Smooth muscle cell (in vitro differentiated cells): ENCODE data around the gene SEPTIN5. TPM values are rescaled to one million over a fixed set of nuclear protein-coding genes. Genes with fewer than 3 reads are reported as not detected.

ENCODE experiments used
- DNase-seq: peaks from one replicate; lab custom pipeline; 2025; ENCODE audit not compliant: unreplicated experiment; lab: John Stamatoyannopoulos, UW
- H2AFZ ChIP-seq: fragments of 200-600 bp; sonication (generic); 2 replicates; pipeline ENCODE4 v1.6.0; 2016; ENCODE audit warnings: antibody characterized with exemption, low read depth, mild to moderate bottlenecking
- H3F3A ChIP-seq: fragments of 200-600 bp; sonication (generic); 2 replicates; pipeline ENCODE4 v1.6.0; 2017; ENCODE audit warnings: antibody characterized with exemption, low read depth
- H3K27ac ChIP-seq: fragments of 200-600 bp; sonication (generic); 2 replicates; pipeline ENCODE4 v1.5.1; 2016; ENCODE audit warnings: low read depth, mild to moderate bottlenecking
- H3K27me3 ChIP-seq: fragments of 200-600 bp; sonication (generic); 2 replicates; pipeline ENCODE4 v1.6.1; 2016; ENCODE audit warnings: low read depth, mild to moderate bottlenecking
- H3K36me3 ChIP-seq: fragments of 200-600 bp; sonication (generic); 2 replicates; pipeline ENCODE4 v1.5.1; 2016; ENCODE audit warnings: low read depth
- H3K4me1 ChIP-seq: fragments of 200-600 bp; sonication (generic); 2 replicates; pipeline ENCODE4 v1.5.1; 2016; ENCODE audit warnings: low read depth
- H3K4me2 ChIP-seq: fragments of 200-600 bp; sonication (generic); 2 replicates; pipeline ENCODE4 v1.6.0; 2016; ENCODE audit warnings: mild to moderate bottlenecking
- H3K4me3 ChIP-seq: fragments of 200-600 bp; sonication (generic); 2 replicates; pipeline ENCODE4 v1.5.1; 2016; ENCODE audit warnings: mild to moderate bottlenecking
- H3K79me2 ChIP-seq: fragments of 200-600 bp; sonication (generic); 2 replicates; pipeline ENCODE4 v1.6.0; 2016; ENCODE audit warnings: low read depth, mild to moderate bottlenecking
- H3K9ac ChIP-seq: fragments of 200-600 bp; sonication (generic); 2 replicates; pipeline ENCODE4 v1.6.0; 2016; ENCODE audit warnings: low read depth
- H3K9me3 ChIP-seq: fragments of 200-600 bp; sonication (generic); replicated peaks from 2 replicates; pipeline ENCODE4 v1.5.1; 2016; ENCODE audit warnings: low read depth
- H4K20me1 ChIP-seq: fragments of 200-600 bp; sonication (generic); 2 replicates; pipeline ENCODE4 v1.6.0; 2016; ENCODE audit warnings: low read depth
- CTCF ChIP-seq: fragments of 200-600 bp; sonication (generic); IDR thresholded peaks from 2 replicates; pipeline ENCODE4 v1.5.1; 2017; ENCODE audit warnings: borderline replicate concordance, mild to moderate bottlenecking, antibody characterized with exemption; ENCODE audit not compliant: insufficient read depth, poor library complexity, severe bottlenecking
- WGBS: methylation state at CpG from one replicate; pipeline ENCODE4 v1.1.7; 2016; ENCODE audit warnings: low lambda C conversion rate; 5-methylcytosine and 5-hydroxymethylcytosine counted together
- polyA plus RNA-seq: library from polyadenylated mRNA; unstranded; fragments of >200 nt; fragmentation: Nextera tagmentation; extraction: Ambion mirVana; gene quantifications from 2 replicates; pipeline ENCODE4 v1.2.1, GENCODE V29; 2016
- total RNA-seq: library from RNA; depleted of rRNA; stranded (reverse); fragments of >200 nt; gene quantifications from 2 replicates; pipeline ENCODE4 v1.2.3, GENCODE V29; 2014

Gene SEPTIN5
- total and polyA plus RNA-seq, 2 experiments from 2014 or later, result 26.6 to 64.1 TPM

- 88% methylated on average over 15 of the region's 15 CpGs for WGBS
- H3K9me3 ChIP-seq, result no peaks in the 10 kb centered on the region
Measured at GRCh38 chr22:19704355-19705015, 9.8 kb upstream of the SEPTIN5 start.

GRCh38 chr22:19705181-19705934 is 8.9 kb upstream of the SEPTIN5 start:
- Histone ChIP-seq H3K36me3 (no peaks in the 10 kb centered on the region), H3F3A (no peaks in the 10 kb centered on the region), H3K9me3 (no peaks in the 10 kb centered on the region), H3K9ac (no peak overlapping the region), H3K27me3 (no peaks in the 10 kb centered on the region), H3K4me3 (no peak overlapping the region), H3K4me1 (no peaks in the 10 kb centered on the region), H2AFZ (no peak overlapping the region), H3K4me2 (no peak overlapping the region), H3K79me2 (no peaks in the 10 kb centered on the region), H3K27ac (no peak overlapping the region), H4K20me1 (no peaks in the 10 kb centered on the region)
- WGBS, result 49% methylated on average over 14 of the region's 14 CpGs
- no peak for DNase-seq
- TF ChIP-seq CTCF, result no peak

More at GRCh38 chr22:19704355-19705015, 9.8 kb upstream of the SEPTIN5 start:
- Histone ChIP-seq H3F3A (no peaks in the 10 kb centered on the region), H2AFZ (no peak overlapping the region), H3K79me2 (no peaks in the 10 kb centered on the region), H3K27me3 (no peaks in the 10 kb centered on the region), H3K27ac (no peak overlapping the region), H3K36me3 (no peaks in the 10 kb centered on the region), H4K20me1 (no peaks in the 10 kb centered on the region), H3K4me3 (no peak overlapping the region), H3K9ac (no peak overlapping the region), H3K4me2 (no peak overlapping the region), H3K4me1 (no peaks in the 10 kb centered on the region)
- DNase-seq, result no peak
- TF ChIP-seq CTCF, result no peak

GRCh38 chr22:19706661-19707151 is 7.6 kb upstream of the SEPTIN5 start:
- Histone ChIP-seq H3K4me2 (no peak overlapping the region), H3K9ac (no peak overlapping the region), H3F3A (no peaks in the 10 kb centered on the region), H3K27me3 (no peaks in the 10 kb centered on the region), H3K36me3 (no peaks in the 10 kb centered on the region), H2AFZ (no peak overlapping the region), H3K9me3 (no peaks in the 10 kb centered on the region), H3K27ac (no peak overlapping the region), H3K79me2 (no peaks in the 10 kb centered on the region), H4K20me1 (no peaks in the 10 kb centered on the region), H3K4me3 (no peak overlapping the region), H3K4me1 (no peaks in the 10 kb centered on the region)
- DNase-seq, result no peak
- WGBS, result 84% methylated on average over 7 of the region's 7 CpGs
- TF ChIP-seq CTCF, result no peak
